Measurements from ENCODE around the gene CHD9.

The CHD9 gene

DNA sequence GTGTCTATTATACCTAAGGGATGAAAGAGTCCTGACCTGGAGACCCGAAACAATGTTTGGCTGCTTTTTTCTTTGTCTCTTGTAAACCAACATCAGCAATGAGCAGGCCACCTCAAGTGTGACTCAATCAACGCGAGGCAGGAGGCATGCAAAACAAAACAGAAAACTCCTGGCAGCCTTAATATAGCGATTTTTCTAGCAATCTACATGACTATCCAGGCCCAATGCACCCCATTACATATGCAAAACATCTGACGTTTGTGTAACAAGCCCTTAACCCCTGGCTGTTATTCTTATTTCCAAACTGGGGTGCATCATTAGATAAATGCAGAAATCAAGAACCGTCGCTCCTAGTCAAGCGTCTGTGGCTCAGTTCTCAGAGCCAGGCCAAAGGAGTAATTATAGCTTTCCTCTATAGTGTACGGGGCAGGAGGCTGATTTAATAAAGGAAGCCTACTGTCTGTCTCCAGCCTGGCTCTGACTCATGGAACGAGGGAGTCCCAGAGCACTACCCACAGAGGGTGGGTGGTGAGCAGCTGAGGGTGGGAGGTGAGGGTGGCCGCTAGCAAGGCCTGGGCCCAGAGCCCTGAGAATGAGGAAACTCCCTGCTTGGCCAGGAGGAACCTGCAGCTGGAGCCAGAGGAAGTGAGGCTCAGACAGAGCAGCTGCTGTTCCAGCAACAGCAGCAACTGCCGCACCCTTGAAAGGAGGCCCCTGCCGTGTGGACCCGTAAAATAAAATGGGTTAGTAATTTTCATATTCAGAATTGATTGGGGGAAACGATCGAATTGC, 43.9 kb downstream of the CHD9 start:
- DNase-seq = no peak

DNA sequence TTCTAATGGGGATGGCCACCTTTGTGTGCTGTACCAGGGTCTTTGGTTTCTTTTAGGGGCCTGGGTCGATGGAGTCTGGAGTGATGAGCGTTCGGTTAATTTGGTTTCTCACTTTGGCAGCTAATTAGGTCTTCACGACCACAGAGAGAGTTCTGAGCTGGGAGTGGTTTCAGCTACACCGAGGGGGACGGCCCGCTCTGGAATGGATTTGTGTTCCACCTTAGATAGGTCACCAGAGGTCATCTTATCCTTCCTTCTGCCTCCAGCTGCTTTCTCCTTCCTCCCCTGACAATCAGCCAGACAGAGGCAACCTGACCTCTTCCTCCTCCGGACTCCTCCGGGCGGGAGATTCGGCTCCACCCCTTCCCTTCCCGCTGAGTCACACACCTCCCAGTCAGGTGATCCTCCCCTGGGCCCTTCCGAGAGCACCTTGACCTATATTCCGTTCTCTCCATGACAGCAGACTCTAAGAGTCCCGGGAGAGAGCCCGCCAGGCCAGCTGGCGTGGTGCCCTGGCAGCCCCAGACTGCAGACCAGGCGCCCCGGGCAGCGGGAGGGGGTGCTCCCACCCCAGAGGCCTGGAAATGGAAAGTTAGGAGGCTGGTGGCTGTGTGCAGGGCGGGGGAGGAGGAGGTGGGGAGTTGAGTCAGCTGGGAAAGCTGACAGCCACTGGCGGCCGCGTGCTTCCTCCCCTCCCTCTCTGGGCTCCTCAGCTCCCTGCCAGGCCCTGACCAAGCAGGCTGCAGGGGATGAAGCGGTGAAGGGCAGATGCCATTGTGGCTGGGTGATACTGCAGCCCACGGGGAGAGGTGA, 44.7 kb downstream of the CHD9 start:
- DNase-seq = no peak

DNA sequence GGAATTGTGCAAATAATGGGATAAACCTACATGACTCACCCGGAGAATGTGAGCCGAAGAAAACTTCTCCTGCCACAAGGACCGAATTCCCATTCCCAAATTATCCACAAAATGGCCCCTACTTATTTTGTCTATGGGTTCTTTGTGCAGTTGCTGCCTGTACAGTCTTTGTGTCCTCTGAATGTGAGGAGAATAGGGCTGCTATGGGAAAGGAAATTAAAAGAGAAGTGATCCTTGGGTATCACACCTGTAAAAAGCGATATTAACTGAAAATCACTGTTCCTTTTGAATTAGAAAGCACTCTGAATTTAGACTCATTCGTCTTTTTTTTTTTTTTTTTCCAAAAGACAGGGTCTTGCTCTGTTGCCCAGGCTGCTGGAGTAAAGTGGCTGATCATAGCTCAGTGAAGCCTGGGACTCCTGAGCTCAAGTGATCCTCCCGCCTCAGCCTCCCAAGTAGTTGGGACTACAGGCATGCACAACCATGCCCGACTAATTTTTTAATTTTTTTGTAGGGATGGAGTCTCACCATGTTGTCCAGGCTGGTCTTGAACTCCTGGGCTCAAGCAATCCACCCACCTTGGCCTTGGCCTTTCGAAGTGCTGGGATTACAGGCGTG, 45.4 kb downstream of the CHD9 start:
- no peak for DNase-seq

DNA sequence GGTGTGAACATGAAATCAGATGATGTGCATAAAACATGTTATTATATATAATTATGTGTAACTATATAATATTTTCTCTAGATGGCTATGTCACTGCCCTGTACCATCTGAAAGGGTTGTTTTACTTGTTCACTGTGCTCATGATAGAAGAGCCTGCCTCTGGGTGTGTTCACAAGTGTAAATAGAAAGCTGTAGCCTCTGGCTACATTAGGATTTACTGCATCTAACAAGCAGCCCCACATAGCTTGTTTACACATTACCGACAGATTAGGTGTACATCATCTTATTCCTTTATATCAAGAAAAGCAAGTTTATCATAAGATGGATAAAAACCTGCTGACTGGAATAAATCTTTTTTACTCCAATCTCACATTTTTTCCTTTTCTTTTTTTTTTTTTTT, 46.1 kb downstream of the CHD9 start:
- no peak for DNase-seq

DNA sequence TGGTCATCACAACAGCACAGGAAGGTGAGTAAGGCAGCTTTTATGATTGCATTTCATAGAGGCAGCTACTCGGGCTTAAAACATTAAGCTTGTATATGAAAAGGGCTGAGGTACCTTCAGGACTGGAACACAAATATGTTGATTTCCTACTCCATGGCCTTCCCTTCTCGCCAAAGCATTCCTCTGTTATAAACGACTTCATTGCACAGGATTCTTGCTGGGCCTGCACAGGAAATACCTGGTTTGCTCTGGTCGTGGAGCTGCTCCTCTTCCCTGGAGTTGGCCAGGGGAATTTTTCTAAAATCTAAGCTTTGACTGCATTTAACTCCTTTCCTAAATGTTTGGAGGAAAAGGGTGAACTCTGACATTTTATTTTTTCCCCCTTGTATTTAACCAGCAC, 49.0 kb downstream of the CHD9 start:
- DNase-seq = no peak

DNA sequence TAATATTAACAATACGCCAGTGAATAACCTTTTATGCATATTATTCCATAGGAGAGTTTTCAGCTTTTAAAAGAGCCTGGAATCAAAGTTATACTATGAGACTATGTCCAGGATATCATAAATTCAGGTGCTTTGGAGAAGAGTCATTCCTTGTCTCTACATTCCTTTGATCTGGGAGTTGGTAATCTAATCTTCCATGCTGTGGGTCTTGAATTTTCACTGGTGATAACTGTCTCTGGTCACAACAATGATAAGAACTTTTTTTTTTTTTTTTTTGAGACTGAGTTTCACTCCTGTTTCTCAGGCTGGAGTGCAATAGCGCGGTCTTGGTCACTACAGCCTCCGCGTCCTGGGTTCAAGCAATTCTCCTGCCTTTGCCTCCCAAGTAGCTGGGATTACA, 50.8 kb downstream of the CHD9 start:
- no peak for DNase-seq

DNA sequence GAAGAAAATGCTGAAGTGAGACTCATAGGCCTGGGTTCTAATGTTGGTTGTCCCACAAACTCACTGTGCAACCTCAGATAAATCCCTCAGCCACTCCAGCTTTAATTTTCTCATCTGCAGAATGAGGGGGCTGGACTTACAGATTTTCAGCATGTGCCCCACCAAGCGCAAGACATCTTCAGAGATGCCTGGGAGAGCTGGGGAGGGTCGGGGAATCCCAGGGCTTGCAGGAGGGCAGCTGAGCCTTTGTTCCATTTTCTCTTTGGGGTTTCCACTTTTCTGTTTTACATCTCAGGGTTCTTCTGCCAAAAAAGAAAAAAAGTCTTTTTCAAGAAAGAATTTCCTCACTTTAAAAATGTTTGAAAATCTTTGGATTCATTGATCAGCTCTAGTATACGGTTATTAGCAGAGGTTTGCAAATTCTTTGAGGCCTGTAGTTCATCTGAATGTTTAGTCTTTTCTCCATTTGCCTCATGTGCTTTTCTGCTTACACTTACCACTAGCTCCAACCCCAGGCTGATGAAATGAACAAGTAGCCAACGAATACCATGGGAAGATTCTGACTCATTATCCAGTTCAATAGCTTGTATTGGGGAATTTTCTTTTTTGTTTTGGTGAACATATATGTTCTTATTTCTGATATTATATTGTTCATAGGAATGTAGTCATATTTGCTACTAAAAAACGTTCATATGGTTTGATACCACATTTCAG, 56.4 kb downstream of the CHD9 start:
- no peak for DNase-seq

DNA sequence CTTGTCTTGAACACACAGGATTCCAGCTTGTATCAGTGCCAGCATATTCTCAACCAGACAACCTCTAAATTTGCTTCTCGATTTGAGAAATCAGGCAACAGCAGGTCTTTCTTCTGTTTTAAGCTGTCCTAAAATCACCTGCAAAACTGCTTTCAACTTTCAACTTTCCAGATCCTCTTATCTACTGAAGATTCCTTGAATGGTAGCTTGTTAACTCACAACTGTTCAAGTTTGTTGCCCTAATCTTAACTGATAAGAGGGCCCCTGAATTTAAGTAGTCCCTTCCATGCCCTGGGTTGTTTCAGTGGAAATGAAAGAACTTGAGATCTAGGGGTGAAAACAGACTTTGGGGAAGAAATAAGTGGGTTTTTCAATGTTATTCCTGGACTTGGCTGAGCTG, 57.2 kb downstream of the CHD9 start:
- no peak for DNase-seq

DNA sequence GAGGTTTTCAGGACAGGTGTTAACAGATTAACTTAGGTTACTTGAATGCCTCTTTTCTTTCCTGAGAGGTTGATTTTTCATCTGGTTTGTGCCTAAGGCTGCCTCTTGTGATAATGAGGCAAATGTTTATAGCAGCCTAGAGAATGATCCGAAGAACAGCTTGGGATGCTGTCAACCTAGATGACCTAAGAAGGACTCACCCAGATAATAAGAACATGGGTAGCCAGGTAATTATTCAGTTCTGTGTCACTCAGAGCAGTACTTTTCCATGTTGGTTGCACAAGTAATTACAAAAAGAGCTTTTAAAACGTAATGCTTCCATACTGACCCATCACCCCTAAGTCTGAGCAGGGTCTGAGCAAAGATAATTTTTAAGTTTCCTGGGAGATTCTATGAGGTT, 60.3 kb downstream of the CHD9 start:
- no peak for DNase-seq

DNA sequence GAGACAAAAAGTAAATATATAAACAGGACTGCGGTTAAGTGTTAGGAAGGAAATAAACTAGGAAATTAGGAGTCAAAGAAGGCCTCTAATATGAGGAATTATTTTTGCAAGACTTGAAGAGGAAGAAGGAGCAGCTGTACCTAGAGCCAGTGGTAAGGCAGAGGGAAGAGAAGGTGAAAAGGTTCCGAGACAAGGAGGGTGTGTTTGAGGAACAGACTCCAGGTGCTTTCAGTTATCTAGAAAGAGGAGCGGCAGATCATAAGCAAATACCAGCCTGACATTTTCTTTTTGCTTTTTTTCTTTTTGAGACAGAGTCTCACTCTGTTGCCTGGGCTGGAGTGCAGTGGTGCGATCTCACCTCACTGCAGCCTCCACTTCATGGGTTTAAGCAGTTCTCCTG, 61.0 kb downstream of the CHD9 start:
- DNase-seq = no peak

DNA sequence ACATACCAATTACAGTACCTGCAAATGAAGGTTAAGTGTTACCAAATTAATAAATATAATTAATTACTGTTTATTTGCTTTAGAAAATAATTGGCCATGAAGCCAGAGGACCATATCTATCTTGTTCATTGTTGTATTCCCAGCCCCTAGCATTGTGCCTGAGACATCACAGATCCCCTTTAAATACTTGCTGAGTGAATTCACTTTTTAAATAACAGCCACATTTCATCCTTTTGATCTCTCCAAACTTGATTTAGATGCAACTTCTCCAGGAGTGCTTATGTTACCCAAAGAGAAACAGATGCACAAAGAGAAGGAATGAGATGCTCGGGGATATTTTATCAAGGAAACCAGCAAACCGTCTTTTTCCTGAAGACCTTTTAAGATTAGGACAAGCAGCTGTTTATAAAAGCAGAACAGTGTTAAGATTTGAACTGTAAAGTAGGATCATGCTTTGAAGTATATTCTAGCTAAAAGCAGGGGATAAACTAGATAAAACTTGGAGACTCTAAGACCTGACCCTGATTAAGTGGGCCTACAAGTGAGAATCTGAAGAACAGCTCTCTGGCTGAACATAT, 66.3 kb downstream of the CHD9 start:
- DNase-seq = no peak

DNA sequence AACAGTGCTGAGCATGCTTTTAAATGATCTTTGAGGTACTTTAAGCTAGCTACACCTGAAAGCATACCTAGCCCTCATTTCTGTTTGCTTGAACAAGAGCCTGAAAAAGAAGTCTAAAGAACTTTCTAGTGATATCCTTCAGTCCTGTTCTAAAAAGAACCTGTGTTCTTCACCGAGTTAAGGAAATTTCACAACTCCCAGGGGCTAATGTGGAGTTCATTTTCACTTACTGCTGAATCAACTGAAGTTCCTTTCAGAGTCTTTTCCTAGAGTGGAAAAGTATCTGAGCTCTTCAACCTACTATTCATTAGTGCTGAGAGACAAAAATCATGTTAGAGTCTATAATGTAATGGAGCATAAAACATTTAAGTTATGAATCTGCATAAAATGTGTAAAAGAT, 66.9 kb downstream of the CHD9 start:
- DNase-seq = no peak

DNA sequence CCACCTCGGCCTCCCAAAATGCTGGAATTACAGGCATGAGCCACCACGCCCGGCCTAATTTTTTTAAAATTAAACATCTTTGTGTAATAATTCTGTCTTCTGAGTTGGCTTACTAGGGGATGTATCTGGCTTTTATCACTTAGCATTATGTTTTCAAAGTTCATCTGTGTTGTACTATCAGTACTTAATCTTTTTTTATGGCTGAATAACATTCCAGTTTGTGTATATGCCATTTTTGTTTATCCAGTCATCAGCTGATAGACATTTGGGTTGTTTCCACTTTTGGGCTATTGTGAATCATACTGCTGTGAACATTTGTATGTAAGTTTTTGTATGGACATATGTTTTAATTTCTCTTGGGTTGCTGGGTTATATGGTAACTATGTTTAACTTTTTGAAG, 69.0 kb downstream of the CHD9 start:
- DNase-seq = no peak

DNA sequence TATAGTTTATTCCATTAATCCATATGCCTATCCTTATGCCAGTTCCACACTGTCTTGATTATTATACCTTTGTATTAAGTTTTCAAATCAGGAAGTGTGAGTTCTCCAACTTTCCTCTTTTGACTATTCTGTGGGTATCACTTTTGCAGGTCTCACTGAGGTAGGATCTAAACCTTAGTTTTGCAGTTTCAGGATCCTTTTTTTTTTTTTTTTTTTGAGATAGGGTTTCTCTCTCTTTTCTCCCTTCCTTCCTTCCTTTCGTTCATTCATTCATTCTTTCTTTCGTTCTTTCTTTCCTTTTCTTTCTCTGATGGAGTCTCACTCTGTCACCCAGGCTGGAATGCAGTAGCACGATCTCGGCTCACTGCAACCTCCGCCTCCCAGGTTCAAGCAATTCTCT, 71.6 kb downstream of the CHD9 start:
- no peak for DNase-seq

DNA sequence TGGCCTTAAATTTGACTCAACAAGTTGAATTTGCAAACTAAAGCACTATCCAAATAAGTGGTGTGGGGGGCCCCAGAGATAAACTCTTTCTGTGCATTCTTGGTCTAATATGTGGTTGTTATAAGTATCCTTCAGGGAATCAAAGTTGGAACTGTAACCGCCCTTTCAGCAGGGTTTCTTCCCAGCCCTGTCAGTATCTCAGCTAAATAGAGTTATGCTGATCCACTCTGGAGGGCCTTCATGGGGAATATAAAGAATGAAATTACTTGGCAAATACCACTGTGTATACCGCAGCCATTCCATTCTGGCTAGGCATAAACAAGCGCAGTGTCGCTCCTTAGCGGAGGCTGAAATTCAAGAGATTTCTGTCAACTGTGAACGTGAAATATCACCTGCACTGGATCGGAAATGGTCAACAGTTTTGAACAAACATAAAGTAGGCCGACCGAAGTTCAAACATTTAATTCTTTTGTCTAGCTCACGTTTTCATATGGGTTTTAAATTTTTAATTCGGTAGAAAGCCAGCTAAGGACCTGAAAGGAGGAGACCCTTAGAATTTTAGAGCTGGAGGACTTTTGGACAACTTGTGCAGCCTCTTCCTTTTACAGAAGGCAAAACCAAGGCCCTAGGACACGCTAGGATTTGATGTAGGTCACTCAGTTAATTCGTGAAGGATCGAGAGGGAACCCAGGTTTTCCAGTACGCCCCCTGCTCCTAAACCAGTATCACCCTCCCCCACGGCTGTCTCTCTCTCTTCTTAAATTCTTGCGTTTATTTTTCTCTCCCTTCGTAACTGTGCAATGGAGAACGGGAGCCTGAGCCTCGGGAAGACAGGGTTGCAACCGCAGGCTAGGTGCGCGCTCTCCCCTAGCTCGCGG, 74.7 kb downstream of the CHD9 start:
- no peak for DNase-seq

DNA sequence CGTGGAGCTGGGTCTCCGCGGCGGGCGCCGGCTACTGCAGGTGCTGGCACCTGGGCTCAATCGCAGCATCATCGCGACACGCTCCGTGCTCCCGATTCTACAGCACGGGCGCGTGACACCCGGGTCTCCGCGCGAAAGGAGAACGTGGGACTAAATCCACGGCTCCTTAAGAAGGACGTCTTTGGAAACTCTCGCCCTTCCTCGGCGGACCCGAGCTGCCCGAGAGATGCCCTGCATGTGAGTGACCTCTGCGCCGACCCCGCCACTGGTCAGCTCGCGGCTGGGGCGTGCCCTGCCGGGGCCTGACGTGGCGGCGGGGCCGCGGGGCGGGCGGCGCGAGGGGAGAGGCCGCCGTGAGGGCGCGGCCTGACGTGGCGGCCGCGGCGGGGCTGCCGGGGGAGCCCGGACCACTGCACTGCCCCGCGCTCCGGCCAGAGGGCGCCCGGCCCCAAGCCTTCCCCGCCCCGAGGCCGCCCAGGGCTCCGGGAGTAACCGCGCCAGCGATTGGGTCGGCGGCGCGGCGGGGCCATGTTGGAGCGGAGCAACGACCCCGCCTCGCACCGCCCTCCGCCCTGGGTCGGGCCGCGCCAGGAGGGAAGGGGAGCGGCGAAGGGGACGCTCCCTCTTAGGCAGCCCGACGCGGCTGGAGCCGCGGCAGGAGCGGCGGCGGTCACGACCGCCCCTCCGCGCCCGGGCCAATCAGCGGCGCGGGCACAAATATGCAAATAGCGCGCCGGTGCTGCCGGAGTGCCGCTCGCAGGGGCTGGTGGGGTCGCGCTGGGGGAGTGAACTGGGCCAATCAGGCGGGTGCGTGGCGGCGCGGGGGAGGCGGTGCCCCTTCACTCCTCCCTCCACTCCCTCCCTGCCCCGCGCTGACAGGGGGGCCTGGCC, 75.6 kb downstream of the CHD9 start:
- DNase-seq = peak; percentile 80 to 91 (median 83)

DNA sequence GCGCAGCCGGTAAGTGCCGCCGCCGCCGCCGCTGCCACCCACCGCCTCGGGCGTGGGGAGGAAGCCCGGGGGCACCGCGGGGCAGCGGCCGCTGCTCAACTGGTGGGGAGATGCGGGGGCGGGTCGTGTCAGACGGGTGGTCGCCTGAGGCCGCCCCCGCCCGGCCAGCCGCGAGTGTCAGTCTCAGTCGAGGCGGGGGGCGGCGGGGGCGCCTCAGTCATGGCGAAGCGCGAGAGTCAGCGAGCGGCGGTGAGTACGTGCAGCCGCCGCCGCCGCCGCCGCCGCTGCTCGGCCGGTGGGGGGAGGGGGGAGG, 76.2 kb downstream of the CHD9 start:
- no peak for DNase-seq

DNA sequence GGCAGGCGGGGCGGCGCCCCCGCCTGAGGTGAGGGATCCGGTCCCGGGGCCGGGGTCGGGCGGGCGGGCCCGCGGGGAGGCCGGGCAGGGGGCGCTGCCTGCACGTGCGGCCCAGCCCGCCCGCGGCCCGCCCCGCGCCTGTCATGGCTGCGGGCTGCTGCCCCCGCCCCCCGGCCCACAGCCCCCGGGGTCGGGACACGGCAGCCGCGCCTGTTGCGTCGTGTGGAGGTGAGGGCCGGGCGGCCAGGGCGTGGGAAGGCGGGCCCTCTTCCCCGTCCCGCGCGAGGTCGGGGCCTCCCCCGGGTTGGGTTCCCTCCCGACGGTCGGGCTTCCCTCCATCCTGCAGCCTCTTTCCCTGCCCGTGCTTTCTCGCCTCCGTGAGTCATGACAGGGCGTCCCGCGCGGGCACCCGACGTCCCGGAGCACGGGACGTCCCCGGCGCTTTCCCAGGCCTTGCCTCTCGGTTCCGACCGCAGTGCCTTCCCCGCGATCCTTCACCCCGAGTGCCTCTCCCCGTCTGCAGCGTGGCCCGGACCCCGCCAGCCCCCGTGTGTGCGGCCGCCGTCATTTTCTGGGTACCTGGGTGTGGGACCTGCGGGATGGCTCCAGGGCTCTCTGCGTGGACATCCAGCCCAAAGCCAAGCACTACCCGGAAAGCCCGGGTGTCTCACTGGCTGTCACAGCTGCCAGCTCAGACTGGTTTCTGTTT, 76.7 kb downstream of the CHD9 start:
- DNase-seq = peak; percentile 9 to 41 (median 22)

DNA sequence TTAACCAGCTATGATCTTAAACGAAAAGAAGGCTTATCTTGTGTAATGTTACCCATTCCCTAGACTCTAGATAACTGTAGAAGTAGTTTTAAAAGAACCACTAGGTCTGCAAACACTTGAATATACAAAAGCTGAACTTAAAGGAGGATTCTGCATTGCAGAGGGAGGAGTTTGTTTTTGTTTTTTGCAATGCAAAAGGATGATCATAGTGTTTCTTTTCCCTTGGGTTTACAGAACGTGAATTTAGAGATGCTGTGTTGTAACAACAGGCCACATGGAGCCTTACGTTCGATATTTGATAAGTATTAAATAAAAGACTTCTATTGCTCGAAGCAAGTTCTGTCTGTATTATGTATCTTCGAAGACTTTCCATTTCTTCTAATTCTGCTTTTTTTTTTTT, 77.6 kb downstream of the CHD9 start:
- DNase-seq = no peak

DNA sequence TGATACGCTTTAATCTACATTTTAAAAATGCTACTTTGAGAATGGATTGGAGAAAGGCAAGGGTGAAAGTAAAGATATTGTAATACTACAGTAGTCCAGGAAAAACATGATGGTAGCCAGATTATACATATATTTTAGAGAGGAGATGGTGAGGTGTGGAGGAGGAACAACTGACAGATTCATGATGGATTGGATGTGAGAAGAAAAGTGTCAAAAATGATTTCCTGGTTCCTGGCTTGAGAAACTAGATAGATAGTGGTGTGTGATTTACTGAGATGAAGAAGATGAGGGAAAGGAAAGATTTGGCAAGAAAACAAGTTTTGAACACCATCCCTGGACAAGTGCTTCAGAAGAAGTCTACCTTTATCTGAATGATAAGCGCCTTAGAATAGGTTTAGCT, 80.5 kb downstream of the CHD9 start:
- no peak for DNase-seq

Measured in activated naive CD4-positive, alpha-beta T cell (primary cell).